Measurements from ENCODE around the gene RAI14.

DNA sequence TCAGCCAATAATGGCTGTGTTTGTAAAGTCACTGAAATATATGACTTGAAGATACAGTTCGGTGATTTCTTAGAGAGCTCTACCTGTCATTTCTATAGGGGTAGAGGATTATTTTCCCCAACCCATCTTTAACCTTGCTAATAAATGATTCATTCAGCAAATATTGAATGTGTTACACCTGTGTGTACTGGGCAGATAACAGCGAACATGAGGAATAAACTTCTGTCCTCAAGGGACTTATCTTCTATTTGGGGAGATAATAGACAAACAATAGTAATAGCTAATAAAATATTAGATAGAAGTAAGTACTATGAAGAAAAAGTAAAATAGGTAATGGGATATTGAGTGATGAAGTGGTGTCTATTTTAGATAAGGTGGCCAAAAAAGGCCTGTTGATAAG lies 192.1 kb downstream of the RAI14 start:
- TF ChIP-seq, protein P1, sequence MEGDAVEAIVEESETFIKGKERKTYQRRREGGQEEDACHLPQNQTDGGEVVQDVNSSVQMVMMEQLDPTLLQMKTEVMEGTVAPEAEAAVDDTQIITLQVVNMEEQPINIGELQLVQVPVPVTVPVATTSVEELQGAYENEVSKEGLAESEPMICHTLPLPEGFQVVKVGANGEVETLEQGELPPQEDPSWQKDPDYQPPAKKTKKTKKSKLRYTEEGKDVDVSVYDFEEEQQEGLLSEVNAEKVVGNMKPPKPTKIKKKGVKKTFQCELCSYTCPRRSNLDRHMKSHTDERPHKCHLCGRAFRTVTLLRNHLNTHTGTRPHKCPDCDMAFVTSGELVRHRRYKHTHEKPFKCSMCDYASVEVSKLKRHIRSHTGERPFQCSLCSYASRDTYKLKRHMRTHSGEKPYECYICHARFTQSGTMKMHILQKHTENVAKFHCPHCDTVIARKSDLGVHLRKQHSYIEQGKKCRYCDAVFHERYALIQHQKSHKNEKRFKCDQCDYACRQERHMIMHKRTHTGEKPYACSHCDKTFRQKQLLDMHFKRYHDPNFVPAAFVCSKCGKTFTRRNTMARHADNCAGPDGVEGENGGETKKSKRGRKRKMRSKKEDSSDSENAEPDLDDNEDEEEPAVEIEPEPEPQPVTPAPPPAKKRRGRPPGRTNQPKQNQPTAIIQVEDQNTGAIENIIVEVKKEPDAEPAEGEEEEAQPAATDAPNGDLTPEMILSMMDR (IDR thresholded peaks at IDR 0.05) = no peak
- TF ChIP-seq POLR2A (IDR thresholded peaks at IDR 0.05) = no peak

Measured in body of pancreas (tissue), 4 donors.